VCaP (cell line): Measurements from ENCODE around the gene STAG2.
"Not testable (repeated sequence)": the region's sequence is repeated elsewhere in the genome, so short reads cannot be mapped to it uniquely, and the experiment has no call there.

ENCODE experiments used
- H3K27ac ChIP-seq: fragments of 450-650 bp; 2 replicates; pipeline ENCODE4 v1.5.1; 2017
- TF ChIP-seq, protein P1 (sequence below): fragments of 450-650 bp; conservative IDR thresholded peaks from 2 replicates; pipeline ENCODE4 v1.5.1; 2017; ENCODE audit warnings: mild to moderate bottlenecking, moderate library complexity

The STAG2 gene

DNA sequence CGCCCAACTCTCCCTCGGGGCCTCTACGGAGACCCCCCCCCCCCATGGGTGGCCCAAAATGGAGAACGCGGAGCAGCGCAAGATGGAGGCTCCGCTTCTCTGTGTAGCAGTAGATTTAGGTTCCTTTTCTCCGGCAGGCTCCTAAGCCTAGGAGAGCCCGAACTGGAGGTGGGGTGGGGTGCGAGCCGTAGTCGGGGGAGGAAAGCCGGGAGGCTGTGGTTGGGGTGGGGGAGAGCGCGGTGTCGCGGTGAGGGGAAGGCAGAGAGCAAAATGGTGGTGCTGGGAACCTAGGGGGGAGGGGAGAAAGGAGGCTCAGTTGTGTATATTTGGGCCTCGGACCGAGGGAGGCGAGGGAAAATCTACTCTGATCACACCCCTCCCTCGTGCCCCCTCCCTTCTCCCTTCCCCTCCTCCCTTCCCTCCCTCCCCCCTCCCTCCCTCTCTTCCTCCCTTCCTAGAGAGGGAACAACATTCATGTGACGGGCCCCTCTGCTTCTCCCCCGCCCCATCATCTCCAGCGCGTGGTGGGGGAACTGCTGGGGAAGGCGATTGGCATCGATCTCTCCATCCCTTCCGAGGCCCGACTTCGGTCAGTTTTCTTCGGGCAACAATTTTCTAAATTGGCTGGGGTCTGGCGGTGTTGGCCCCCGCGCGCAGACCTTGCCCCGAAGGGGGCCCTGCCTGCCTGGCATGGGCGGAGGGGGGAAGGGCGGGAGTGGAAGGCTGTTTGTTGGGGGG lies at the start of gene STAG2:
Gene STAG2, plus strand, starts transcription at position 439 of the 738 bp plus-strand sequence. CDS start 60,922 bp downstream, outside the sequence.
- TF ChIP-seq, protein P1, sequence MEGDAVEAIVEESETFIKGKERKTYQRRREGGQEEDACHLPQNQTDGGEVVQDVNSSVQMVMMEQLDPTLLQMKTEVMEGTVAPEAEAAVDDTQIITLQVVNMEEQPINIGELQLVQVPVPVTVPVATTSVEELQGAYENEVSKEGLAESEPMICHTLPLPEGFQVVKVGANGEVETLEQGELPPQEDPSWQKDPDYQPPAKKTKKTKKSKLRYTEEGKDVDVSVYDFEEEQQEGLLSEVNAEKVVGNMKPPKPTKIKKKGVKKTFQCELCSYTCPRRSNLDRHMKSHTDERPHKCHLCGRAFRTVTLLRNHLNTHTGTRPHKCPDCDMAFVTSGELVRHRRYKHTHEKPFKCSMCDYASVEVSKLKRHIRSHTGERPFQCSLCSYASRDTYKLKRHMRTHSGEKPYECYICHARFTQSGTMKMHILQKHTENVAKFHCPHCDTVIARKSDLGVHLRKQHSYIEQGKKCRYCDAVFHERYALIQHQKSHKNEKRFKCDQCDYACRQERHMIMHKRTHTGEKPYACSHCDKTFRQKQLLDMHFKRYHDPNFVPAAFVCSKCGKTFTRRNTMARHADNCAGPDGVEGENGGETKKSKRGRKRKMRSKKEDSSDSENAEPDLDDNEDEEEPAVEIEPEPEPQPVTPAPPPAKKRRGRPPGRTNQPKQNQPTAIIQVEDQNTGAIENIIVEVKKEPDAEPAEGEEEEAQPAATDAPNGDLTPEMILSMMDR: no peak
- peak within 1 kb of the TSS; percentile 87 for H3K27ac ChIP-seq

DNA sequence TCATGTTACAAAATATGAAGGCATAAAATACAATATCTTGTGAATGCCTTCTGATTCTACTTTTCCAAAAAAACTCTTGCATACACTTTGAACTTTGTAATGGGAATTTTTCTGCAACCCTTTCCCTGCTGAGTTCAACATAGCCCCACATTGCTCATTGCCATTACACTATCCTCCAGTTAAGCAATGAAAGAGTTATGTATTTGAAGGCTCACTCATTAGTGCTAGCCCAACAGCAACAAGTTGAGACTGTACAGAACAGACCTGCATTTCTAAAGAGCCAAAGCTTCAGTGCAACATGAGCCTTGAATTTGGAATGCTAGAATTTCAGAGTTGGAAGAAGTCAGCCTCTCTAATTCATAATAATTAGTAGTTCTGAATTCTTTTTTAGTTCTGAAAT lies 44.4 kb upstream of the STAG2 start:
- no peak overlapping the region for H3K27ac ChIP-seq
- TF ChIP-seq, protein P1: no peak

DNA sequence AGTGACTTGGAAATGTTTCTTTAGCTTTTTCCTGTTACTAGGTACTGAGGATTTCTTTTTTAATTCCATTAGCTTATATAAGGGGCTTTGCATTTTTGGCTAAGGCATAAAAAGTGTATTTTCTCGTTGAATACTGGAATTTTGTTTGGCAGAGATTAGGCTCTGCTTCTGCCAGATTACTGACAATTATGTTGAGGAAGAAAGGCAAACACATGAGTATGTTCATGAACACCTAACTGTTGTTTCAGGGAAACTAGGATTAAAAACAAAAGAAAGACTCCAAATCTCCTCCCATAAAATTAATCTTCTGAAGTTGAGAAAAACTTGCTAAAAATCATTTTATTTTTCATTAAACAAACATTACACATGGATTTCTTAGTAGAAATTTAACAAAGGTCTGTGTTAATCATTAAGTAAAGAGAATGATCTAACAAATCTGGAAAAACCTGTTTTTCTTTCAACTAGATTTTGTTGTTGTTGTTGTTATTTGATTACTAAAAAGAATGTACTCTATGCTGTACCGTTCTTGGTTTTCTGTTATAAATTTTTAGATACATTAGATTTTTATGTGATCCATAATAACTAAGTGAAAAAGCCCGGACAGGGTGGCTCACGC lies 43.3 kb upstream of the STAG2 start:
- TF ChIP-seq, protein P1: no peak

GRCh38 chrX:123920105-123920785 lies 41.3 kb upstream of the STAG2 start:
- no peak overlapping the region for H3K27ac ChIP-seq
- TF ChIP-seq, protein P1: no peak

More for the DNA sequence above, 43.3 kb upstream of the STAG2 start:
- peak overlapping the region; percentile 20; the same call in 1 of the 2 replicates for H3K27ac ChIP-seq

DNA sequence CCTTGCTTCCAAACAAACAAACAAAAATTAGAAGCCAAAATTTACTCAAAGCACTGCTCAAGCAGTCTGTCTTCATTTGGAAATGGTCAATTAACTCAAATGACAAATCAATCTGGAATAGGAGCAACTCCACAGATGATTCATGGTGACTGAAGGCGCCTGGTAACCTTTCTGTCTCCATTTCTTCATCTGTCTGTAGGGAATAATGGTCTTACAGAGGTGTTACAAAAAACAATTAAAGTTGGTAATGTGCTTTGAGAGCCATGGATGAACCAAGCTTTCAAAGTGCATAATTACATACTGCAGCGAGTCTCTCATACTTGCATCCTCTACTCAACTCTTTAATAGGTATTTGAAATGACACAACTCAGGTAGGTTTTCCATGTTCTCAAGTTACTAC lies 38.3 kb upstream of the STAG2 start:
- TF ChIP-seq, protein P1: no peak
- H3K27ac ChIP-seq: no peak overlapping the region

DNA sequence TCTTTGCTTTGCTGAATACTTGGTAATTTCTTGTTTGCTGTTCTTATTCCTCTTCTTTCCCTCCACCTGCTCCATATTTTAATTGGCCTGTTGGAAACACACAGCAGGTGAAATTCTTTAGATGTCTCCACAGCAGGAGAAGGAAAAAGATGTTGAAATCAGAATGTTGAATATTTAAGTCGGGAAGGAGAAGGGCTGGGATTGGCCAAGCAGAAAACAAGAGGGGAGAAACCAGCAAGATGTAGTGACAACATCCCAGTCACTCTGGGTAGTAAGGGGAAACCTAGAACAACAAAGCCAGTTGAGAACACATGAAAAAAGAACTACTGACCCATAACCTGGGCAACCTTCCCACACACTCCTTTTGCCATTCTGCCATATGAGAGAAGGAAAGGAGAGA lies 37.3 kb upstream of the STAG2 start:
- no peak overlapping the region for H3K27ac ChIP-seq

GRCh38 chrX:123927845-123928244 lies 33.7 kb upstream of the STAG2 start:
- TF ChIP-seq, protein P1: no peak
- no peak overlapping the region for H3K27ac ChIP-seq

More for the DNA sequence above, 37.3 kb upstream of the STAG2 start:
- TF ChIP-seq, protein P1: no peak

DNA sequence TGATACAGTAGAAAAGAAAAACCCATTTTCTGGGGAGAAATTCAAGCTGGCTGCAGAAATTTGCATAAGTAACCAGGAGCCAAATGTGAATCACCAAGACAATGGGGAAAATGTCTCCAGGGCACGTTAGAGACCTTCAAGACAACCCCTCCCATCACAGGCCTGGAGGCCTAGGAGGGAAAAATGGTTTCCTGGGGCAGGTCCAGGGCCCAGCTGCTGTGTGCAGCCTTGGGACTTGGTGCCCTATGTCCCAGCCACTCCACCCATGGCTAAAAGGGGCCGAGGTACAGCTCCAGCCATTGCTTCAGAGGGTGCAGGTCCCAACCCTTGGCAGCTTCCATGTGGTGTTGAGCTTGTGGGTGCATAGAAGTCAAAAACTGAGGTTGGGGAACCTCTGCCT lies 29.5 kb upstream of the STAG2 start:
- H3K27ac ChIP-seq: not testable (repeated sequence)
